Osteocyte (in vitro differentiated cells): ENCODE results near the gene VIPR2. TPM values are rescaled to one million over a fixed set of nuclear protein-coding genes. Genes with fewer than 3 reads are reported as not detected.
A peak's percentile ranks its signal among the peaks of the same experiment; 100 is the strongest.

Experiments used
- DNase-seq: peaks from one replicate; pipeline ENCODE4 v3.0.0; 2021; ENCODE audit warnings: mixed read lengths; ENCODE audit not compliant: unreplicated experiment; ENCODE audit errors: extremely low spot score
- H3K27ac Mint-ChIP-seq: one replicate; pipeline ENCODE4 v1.8.0; 2021; ENCODE audit warnings: mild to moderate bottlenecking, mixed read lengths; ENCODE audit not compliant: unreplicated experiment
- H3K27me3 Mint-ChIP-seq: one replicate; pipeline ENCODE4 v1.8.0; 2021; ENCODE audit warnings: mixed read lengths; ENCODE audit not compliant: unreplicated experiment
- H3K36me3 Mint-ChIP-seq: one replicate; pipeline ENCODE4 v1.8.0; 2021; ENCODE audit warnings: mixed read lengths; ENCODE audit not compliant: unreplicated experiment
- H3K4me1 Mint-ChIP-seq: one replicate; pipeline ENCODE4 v1.8.0; 2021; ENCODE audit warnings: mixed read lengths; ENCODE audit not compliant: unreplicated experiment
- H3K4me3 Mint-ChIP-seq: one replicate; pipeline ENCODE4 v1.8.0; 2021; ENCODE audit warnings: mild to moderate bottlenecking, moderate library complexity, mixed read lengths; ENCODE audit not compliant: unreplicated experiment
- H3K9me3 Mint-ChIP-seq: one replicate; pipeline ENCODE4 v1.8.0; 2021; ENCODE audit warnings: mixed read lengths; ENCODE audit not compliant: unreplicated experiment
- CTCF ChIP-seq: fragments of 200-600 bp; sonication (generic); IDR thresholded peaks from 2 replicates; pipeline ENCODE4 v1.5.0; 2021; ENCODE audit warnings: antibody characterized with exemption, mild to moderate bottlenecking, moderate library complexity
- total RNA-seq: library from RNA; stranded (reverse); gene quantifications from 2 replicates; pipeline ENCODE4 v1.2.1, GENCODE V29; 2021

VIPR2 gene
- total RNA-seq, 1 donor from 2014 or later: 0.19 TPM

GRCh38 chr7:159036916-159037605 lies 107.6 kb downstream of the VIPR2 start:
- no peaks in the 10 kb centered on the region for H3K36me3 Mint-ChIP-seq
- no peak for TF ChIP-seq CTCF
- no peak overlapping the region for H3K27ac Mint-ChIP-seq
- H3K27me3 Mint-ChIP-seq: no peaks in the 10 kb centered on the region
- no peaks in the 10 kb centered on the region for H3K4me1 Mint-ChIP-seq
- no peak overlapping the region for H3K4me3 Mint-ChIP-seq
- H3K9me3 Mint-ChIP-seq: no peaks in the 10 kb centered on the region
- DNase-seq: peak; percentile 76

- H3K27me3 Mint-ChIP-seq: peaks cover 2% of the 10 kb centered on the region
- no peaks in the 10 kb centered on the region for H3K9me3 Mint-ChIP-seq
- DNase-seq: peak; percentile 77
- no peak for TF ChIP-seq CTCF
- peaks cover 4% of the 10 kb centered on the region for H3K4me1 Mint-ChIP-seq
- no peaks in the 10 kb centered on the region for H3K36me3 Mint-ChIP-seq
- no peak overlapping the region for H3K27ac Mint-ChIP-seq
- H3K4me3 Mint-ChIP-seq: no peak overlapping the region
Observed at GRCh38 chr7:159035571-159036073, 109.0 kb downstream of the VIPR2 start.

- no peak overlapping the region for H3K4me3 Mint-ChIP-seq
- H3K4me1 Mint-ChIP-seq: peaks cover 4% of the 10 kb centered on the region
- TF ChIP-seq CTCF: no peak
- peaks cover 2% of the 10 kb centered on the region for H3K27me3 Mint-ChIP-seq
- H3K9me3 Mint-ChIP-seq: no peaks in the 10 kb centered on the region
- H3K36me3 Mint-ChIP-seq: no peaks in the 10 kb centered on the region
- peak; percentile 65 for DNase-seq
- no peak overlapping the region for H3K27ac Mint-ChIP-seq
Observed at GRCh38 chr7:159034988-159035387, 109.7 kb downstream of the VIPR2 start.

- H3K4me3 Mint-ChIP-seq: no peak overlapping the region
- peaks cover 4% of the 10 kb centered on the region for H3K4me1 Mint-ChIP-seq
- H3K27ac Mint-ChIP-seq: no peak overlapping the region
- TF ChIP-seq CTCF: no peak
- no peaks in the 10 kb centered on the region for H3K36me3 Mint-ChIP-seq
- peak; percentile 54 for DNase-seq
- H3K27me3 Mint-ChIP-seq: peaks cover 2% of the 10 kb centered on the region
- H3K9me3 Mint-ChIP-seq: no peaks in the 10 kb centered on the region
Observed at GRCh38 chr7:159034394-159034793, 110.3 kb downstream of the VIPR2 start.

- no peaks in the 10 kb centered on the region for H3K9me3 Mint-ChIP-seq
- peaks cover 2% of the 10 kb centered on the region for H3K27me3 Mint-ChIP-seq
- no peaks in the 10 kb centered on the region for H3K36me3 Mint-ChIP-seq
- no peak for TF ChIP-seq CTCF
- peak; percentile 82 for DNase-seq
- H3K27ac Mint-ChIP-seq: no peak overlapping the region
- H3K4me3 Mint-ChIP-seq: no peak overlapping the region
- H3K4me1 Mint-ChIP-seq: peaks cover 4% of the 10 kb centered on the region
Observed at GRCh38 chr7:159033956-159034355, 110.7 kb downstream of the VIPR2 start.
